ENCODE measurements around the gene DAPP1. TPM values are rescaled to one million over a fixed set of nuclear protein-coding genes. Genes with fewer than 3 reads are reported as not detected.

The DAPP1 gene
- total and polyA plus RNA-seq, 10 of the 15 experiments (the other 5 are each of a cell fraction or from before 2014, with no cell fraction given), result 46.5 to 147 (median 74.2) TPM

DNA sequence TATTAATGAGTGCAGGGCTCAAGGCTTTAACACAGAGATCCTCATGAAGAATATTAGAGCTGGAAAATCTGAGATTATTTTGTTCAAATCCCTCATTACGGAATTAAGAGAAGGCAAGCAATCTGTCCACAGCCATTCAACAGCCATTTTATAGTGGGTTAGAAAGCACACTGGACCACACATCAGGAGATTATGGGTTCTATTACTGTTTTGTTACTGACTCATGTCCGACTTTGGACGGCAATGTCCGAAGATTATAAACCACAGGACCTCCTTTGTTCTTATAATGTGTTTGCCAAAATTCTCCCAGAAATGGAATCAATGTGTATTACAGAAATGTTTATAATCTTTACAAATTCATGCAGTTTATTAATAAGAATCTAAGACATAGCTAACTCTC is 69.5 kb downstream of the DAPP1 start (continued):
- no peak for TF ChIP-seq ZZZ3 (IDR thresholded peaks at IDR 0.05; ENCODE audit: control insufficient read depth, insufficient read length, low read depth)

DNA sequence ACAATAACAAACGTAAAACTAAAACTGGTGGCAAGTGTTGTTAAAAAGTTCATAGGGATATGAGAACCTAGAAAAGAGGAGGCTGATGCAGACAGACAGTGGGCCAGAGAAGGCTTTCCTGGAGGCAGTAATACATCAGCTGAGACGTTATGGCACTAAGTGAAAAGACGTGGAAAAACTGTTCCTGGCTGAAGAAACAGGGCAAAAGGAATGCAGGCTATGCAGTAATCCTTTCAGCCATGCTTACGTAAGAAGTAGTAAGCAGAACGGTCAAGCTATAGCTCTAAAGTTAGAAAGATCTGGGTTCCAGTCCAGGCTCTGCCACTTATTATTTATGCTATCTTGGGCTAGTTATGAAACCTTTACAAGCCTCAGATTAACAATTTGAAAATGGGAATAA is 71.2 kb downstream of the DAPP1 start:
- FAIRE-seq, result no peak
- DNase-seq (ENCODE audit: low read depth, low spot score), result no peak
- no peak overlapping the region for H3K9ac ChIP-seq (ENCODE audit: control insufficient read depth, insufficient read depth, low read length)
- CTCF ChIA-PET, result interaction anchor here (4.0 kb wide), 1 partner anchor 76 kb away, joined by 25 read pairs; no protein-coding TSS in a partner anchor
- no peaks in the 10 kb centered on the region for H3K4me1 ChIP-seq (ENCODE audit: control insufficient read depth, insufficient read depth, low read length)
- intact Hi-C loops (cut with micrococcal nuclease; ENCODE audit: unreplicated experiment) (loop anchor here (5.0 to 10.0 kb wide), 2 partner anchors 163 to 174 kb away; no protein-coding TSS in a partner anchor), in situ Hi-C loops (cut with MboI) (no loop called here)
- POLR2A ChIA-PET, result no interaction called here
- RAD21 ChIA-PET (ENCODE audit: unreplicated experiment), result interaction anchor here (3.9 kb wide), 1 partner anchor 78 kb away, joined by 98 read pairs; no protein-coding TSS in a partner anchor
- WGBS (ENCODE audit: insufficient coverage, insufficient replicate concordance, low lambda C conversion rate, missing lambda C conversion rate), result 95% methylated on average over 5 of the region's 5 CpGs
- no peak overlapping the region for H2AFZ ChIP-seq (ENCODE audit: control insufficient read depth, low read depth, low read length)
- H3K9me3 ChIP-seq (replicated peaks; ENCODE audit: control insufficient read depth, insufficient read depth, low read length), result no peaks in the 10 kb centered on the region
- no peaks in the 10 kb centered on the region for H3K27me3 ChIP-seq (replicated peaks in 1 of 2; ENCODE audit: control insufficient read depth in 2 of 2, insufficient read depth in 2 of 2, low read length in 1 of 2)
- BruUV-seq (replicated peaks), result no TSS peak
- H4K20me1 ChIP-seq (ENCODE audit: control insufficient read depth, insufficient read depth), result no peaks in the 10 kb centered on the region
- peaks cover 17% of the 10 kb centered on the region for H3K79me2 ChIP-seq (ENCODE audit: control insufficient read depth, insufficient read depth, low read length)
- H3K27ac ChIP-seq (ENCODE audit: control insufficient read depth, insufficient read depth), result no peak overlapping the region
- no peak; the same call in 2 of the 3 replicates for ATAC-seq
- H3K4me3 ChIP-seq, result no peak overlapping the region
- SMC1A ChIA-PET (ENCODE audit: uncharacterized antibody, unreplicated experiment), result interaction anchor here (4.4 kb wide), 1 partner anchor 74 kb away, joined by 75 read pairs; the partner anchor contains the start of gene DAPP1
- H3K4me2 ChIP-seq (ENCODE audit: control insufficient read depth, insufficient read depth), result no peak overlapping the region
- 0 out of 4 replicates have a peak, but pooled peaks cover 0 to 2% of the 10 kb centered on the region in 2 experiments for H3K36me3 ChIP-seq (ENCODE audit: control insufficient read depth in 2 of 2, insufficient read depth in 2 of 2, low read length in 1 of 2)
- no peak for TF ChIP-seq CEBPB (IDR thresholded peaks at IDR 0.05; ENCODE audit: borderline replicate concordance in 1 of 2, low read depth in 2 of 2, low read length in 2 of 2)
- no peak for TF ChIP-seq NFIC (IDR thresholded peaks at IDR 0.05; ENCODE audit: low read depth, low read length)
- TF ChIP-seq SMAD1 (IDR thresholded peaks at IDR 0.05; ENCODE audit: low read depth, partially characterized antibody), result no peak
- TF ChIP-seq BMI1 (IDR thresholded peaks at IDR 0.05; ENCODE audit: borderline replicate concordance), result no peak
- no peak for TF ChIP-seq ATF7 (IDR thresholded peaks at IDR 0.05; ENCODE audit: low read depth)
- TF ChIP-seq JUND (IDR thresholded peaks at IDR 0.05; ENCODE audit: low read depth, low read length), result no peak
- no peak for TF ChIP-seq KAT2A (conservative IDR thresholded peaks at IDR 0.05; ENCODE audit: control insufficient read depth, low read depth, low read length)
- TF ChIP-seq ZNF207 (IDR thresholded peaks at IDR 0.05; ENCODE audit: borderline replicate concordance), result no peak
- no peak for TF ChIP-seq SRF (IDR thresholded peaks at IDR 0.05; ENCODE audit: low read depth in 2 of 2, low read length in 2 of 2)
- TF ChIP-seq, protein P1, sequence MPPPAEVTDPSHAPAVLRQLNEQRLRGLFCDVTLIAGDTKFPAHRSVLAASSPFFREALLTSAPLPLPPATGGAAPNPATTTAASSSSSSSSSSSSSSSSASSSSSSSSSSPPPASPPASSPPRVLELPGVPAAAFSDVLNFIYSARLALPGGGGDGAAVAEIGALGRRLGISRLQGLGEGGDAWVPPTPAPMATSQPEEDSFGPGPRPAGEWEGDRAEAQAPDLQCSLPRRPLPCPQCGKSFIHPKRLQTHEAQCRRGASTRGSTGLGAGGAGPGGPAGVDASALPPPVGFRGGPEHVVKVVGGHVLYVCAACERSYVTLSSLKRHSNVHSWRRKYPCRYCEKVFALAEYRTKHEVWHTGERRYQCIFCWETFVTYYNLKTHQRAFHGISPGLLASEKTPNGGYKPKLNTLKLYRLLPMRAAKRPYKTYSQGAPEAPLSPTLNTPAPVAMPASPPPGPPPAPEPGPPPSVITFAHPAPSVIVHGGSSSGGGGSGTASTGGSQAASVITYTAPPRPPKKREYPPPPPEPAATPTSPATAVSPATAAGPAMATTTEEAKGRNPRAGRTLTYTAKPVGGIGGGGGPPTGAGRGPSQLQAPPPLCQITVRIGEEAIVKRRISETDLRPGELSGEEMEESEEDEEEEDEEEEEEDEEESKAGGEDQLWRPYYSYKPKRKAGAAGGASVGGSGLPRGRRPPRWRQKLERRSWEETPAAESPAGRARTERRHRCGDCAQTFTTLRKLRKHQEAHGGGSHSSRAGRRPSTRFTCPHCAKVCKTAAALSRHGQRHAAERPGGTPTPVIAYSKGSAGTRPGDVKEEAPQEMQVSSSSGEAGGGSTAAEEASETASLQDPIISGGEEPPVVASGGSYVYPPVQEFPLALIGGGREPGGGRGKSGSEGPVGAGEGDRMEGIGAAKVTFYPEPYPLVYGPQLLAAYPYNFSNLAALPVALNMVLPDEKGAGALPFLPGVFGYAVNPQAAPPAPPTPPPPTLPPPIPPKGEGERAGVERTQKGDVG (CRISPR knock-in tag; IDR thresholded peaks at IDR 0.05), result no peak
- no peak for TF ChIP-seq HDAC2 (IDR thresholded peaks at IDR 0.05)
- no peak for TF ChIP-seq POLR2AphosphoS5 (IDR thresholded peaks at IDR 0.05; ENCODE audit: low read length)
- TF ChIP-seq POU2F2 (IDR thresholded peaks at IDR 0.05; ENCODE audit: borderline replicate concordance, low read depth, low read length), result no peak
- TF ChIP-seq, protein P2, sequence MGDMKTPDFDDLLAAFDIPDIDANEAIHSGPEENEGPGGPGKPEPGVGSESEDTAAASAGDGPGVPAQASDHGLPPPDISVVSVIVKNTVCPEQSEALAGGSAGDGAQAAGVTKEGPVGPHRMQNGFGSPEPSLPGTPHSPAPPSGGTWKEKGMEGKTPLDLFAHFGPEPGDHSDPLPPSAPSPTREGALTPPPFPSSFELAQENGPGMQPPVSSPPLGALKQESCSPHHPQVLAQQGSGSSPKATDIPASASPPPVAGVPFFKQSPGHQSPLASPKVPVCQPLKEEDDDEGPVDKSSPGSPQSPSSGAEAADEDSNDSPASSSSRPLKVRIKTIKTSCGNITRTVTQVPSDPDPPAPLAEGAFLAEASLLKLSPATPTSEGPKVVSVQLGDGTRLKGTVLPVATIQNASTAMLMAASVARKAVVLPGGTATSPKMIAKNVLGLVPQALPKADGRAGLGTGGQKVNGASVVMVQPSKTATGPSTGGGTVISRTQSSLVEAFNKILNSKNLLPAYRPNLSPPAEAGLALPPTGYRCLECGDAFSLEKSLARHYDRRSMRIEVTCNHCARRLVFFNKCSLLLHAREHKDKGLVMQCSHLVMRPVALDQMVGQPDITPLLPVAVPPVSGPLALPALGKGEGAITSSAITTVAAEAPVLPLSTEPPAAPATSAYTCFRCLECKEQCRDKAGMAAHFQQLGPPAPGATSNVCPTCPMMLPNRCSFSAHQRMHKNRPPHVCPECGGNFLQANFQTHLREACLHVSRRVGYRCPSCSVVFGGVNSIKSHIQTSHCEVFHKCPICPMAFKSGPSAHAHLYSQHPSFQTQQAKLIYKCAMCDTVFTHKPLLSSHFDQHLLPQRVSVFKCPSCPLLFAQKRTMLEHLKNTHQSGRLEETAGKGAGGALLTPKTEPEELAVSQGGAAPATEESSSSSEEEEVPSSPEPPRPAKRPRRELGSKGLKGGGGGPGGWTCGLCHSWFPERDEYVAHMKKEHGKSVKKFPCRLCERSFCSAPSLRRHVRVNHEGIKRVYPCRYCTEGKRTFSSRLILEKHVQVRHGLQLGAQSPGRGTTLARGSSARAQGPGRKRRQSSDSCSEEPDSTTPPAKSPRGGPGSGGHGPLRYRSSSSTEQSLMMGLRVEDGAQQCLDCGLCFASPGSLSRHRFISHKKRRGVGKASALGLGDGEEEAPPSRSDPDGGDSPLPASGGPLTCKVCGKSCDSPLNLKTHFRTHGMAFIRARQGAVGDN (IDR thresholded peaks at IDR 0.05), result no peak
